Naive B cell (primary cell): ENCODE data around the gene MMP24OS. TPM values are rescaled to one million over a fixed set of nuclear protein-coding genes. Genes with fewer than 3 reads are reported as not detected.
A peak's percentile ranks its signal among the peaks of the same experiment; 100 is the strongest.
"Not testable (repeated sequence)": the region's sequence is repeated elsewhere in the genome, so short reads cannot be mapped to it uniquely, and the experiment has no call there.

Experiments
- ATAC-seq, 2 donors: fragments of 150-1000 bp; cut with Tn5 transposase; 2 replicates each; pipeline ENCODE4 v1.10.0; 2021; ENCODE audit warnings: low read depth in 2 of 2, mild to moderate bottlenecking in 2 of 2, moderate library complexity in 2 of 2
- DNase-seq: peaks from one replicate; pipeline ENCODE4 v3.0.0; 2022
- H3K27ac Mint-ChIP-seq, 6 donors: one replicate each; pipeline ENCODE4 v1.8.0; 2020 to 2022; ENCODE audit warnings: mild to moderate bottlenecking in 6 of 6, mixed read lengths in 6 of 6, moderate library complexity in 5 of 6, inconsistent platforms in 2 of 6
- H3K27me3 Mint-ChIP-seq, 3 donors: one replicate each; pipeline ENCODE4 v1.8.0; 2021 to 2022; ENCODE audit warnings: mixed read lengths in 3 of 3, mild to moderate bottlenecking in 1 of 3
- H3K36me3 Mint-ChIP-seq, 2 donors: one replicate each; pipeline ENCODE4 v1.8.0; 2020 to 2022; ENCODE audit warnings: mixed read lengths in 2 of 2, inconsistent platforms in 1 of 2, mild to moderate bottlenecking in 1 of 2
- H3K4me1 Mint-ChIP-seq, 3 donors: one replicate each; pipeline ENCODE4 v1.8.0; 2020 to 2022; ENCODE audit warnings: mixed read lengths in 3 of 3, inconsistent platforms in 1 of 3, mild to moderate bottlenecking in 1 of 3, moderate library complexity in 1 of 3
- H3K4me3 Mint-ChIP-seq, 8 donors: one replicate each; pipeline ENCODE4 v1.8.0; 2020 to 2022; ENCODE audit warnings: mild to moderate bottlenecking in 8 of 8, mixed read lengths in 8 of 8, moderate library complexity in 8 of 8, inconsistent platforms in 2 of 8
- H3K9me3 Mint-ChIP-seq, 7 donors: one replicate each; pipeline ENCODE4 v1.8.0; 2020 to 2022; ENCODE audit warnings: mixed read lengths in 7 of 7, mild to moderate bottlenecking in 5 of 7, inconsistent platforms in 2 of 7, moderate library complexity in 1 of 7
- polyA plus RNA-seq, 6 donors: library from polyadenylated mRNA; unstranded; fragments of 300-500 nt; fragmentation: Illumina TruSeq; gene quantifications; one replicate each; pipeline ENCODE4 v1.2.3, GENCODE V29; 2021; ENCODE audit warnings: low read depth in 6 of 6

MMP24OS gene
- polyA plus RNA-seq, 6 donors from 2014 or later, result 3.7 to 14.1 (median 8.6) TPM

GRCh38 chr20:35271904-35272303 lies 6.0 kb downstream of the MMP24OS start:
- Mint-ChIP-seq H3K27ac (no peak overlapping the region), H3K4me3 (no peak overlapping the region), H3K27me3 (no peaks in the 10 kb centered on the region), H3K4me1 (peaks cover 7 to 16% (median 9%) of the 10 kb centered on the region in 3 donors), H3K36me3 (peaks cover 0 to 7% of the 10 kb centered on the region in 2 donors), H3K9me3 (no peaks in the 10 kb centered on the region)
- no peak for DNase-seq
- no peak for ATAC-seq

- Mint-ChIP-seq H3K36me3 (peaks cover 0 to 11% of the 10 kb centered on the region in 2 donors), H3K27ac (peak overlapping the region in 1 of 6 donors; percentile 65), H3K9me3 (no peaks in the 10 kb centered on the region), H3K4me3 (no peak overlapping the region), H3K4me1 (peaks cover 6 to 13% (median 12%) of the 10 kb centered on the region in 3 donors), H3K27me3 (no peaks in the 10 kb centered on the region)
- no peak for ATAC-seq
- no peak for DNase-seq
These were observed 6.6 kb downstream of the MMP24OS start for GRCh38 chr20:35271073-35271882.

DNA sequence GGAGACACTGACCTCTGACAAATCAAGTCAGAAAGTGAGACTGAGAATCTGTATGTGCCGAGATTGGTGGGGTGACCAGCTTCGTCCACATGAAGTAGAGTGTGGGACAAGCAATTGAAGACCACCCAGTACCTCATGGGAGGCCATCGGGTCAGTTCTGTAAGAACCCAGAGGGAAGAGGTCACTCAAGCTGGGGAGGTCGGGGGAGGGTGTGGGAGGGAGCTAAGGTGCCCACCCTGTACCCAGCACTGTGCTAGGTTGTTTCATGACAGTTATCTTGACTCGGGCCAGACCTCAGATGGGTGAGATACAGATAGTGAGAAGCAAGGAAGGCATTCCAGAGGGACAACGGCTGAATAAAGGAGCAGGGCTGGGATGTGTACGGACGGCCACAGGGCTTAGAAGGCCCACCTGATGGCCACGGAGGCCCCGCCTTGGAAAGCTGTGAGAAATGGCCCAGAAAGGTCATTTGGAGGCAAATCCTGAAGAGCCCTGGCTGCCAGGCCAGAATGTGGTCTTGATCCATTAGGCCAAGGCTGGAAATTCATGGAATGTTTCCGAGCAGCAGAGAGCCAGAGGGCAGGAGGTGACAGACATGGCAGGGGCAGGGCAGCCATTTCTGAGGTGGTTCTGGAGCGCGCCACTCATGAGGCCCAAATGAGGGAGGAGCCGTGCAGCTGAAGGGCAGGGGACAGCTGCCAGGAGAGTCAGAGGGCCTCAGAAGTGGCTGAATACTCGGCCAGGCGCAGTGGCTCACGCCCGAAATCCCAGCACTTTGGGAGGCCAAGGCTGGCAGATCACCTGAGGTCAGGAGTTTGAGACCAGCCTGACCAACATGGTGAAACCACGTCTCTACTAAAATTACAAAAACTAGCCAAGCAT lies 7.7 kb downstream of the MMP24OS start:
- H3K4me3 Mint-ChIP-seq, result peak overlapping the region in 1 of 8 donors; percentile 16
- H3K9me3 Mint-ChIP-seq, result no peaks in the 10 kb centered on the region
- no peak for ATAC-seq
- no peak for DNase-seq
- peaks cover 4 to 13% (median 6%) of the 10 kb centered on the region in 3 donors for H3K4me1 Mint-ChIP-seq
- H3K36me3 Mint-ChIP-seq, result peaks cover 0 to 12% of the 10 kb centered on the region in 2 donors
- no peaks in the 10 kb centered on the region for H3K27me3 Mint-ChIP-seq
- peak overlapping the region in 3 of 6 donors; percentile 16 to 50 (median 36) for H3K27ac Mint-ChIP-seq

DNA sequence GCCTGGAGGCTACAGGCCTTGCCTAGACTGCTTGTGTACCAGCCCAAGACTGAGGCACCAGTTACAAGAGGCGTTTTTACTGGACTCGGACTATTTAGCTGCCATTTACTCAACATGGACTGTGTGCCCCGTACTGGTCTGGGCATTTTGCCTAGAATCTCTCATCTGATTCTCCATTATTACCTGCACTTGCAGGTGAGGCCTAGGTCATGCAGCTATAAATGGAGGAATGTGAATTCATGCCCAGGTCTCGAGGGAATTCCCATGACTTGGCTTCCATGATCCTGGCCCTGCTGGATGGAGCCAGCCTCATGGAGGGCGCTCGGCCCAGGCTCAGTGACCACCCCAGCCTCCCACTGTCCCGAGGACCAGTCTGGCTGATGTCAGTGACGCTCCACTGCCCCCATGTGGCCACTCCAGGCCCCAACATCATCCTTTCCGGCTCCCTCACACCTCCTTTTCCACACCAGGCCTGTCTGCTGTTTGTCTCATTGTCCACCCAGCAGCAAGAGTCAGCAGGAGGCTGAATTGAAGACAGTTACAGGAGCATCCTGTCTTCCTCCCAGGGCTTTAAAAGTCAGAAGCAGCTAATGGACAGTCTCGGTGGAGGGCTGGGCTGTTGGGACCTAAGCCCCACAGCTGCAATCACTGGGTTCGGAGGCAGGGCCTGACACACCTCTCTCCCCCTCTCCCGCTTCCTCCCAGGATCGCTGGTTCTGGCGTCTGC lies 8.7 kb downstream of the MMP24OS start:
- H3K27me3 Mint-ChIP-seq, result no peaks in the 10 kb centered on the region
- peak; percentile 19 for DNase-seq
- no peak overlapping the region for H3K4me3 Mint-ChIP-seq
- peak overlapping the region in 2 of 6 donors; percentile 38 to 53 for H3K27ac Mint-ChIP-seq
- peaks cover 0 to 12% of the 10 kb centered on the region in 2 donors for H3K36me3 Mint-ChIP-seq
- peak; percentile 40 to 63 for ATAC-seq
- no peaks in the 10 kb centered on the region for H3K9me3 Mint-ChIP-seq
- H3K4me1 Mint-ChIP-seq, result peaks cover 4 to 13% (median 6%) of the 10 kb centered on the region in 3 donors

DNA sequence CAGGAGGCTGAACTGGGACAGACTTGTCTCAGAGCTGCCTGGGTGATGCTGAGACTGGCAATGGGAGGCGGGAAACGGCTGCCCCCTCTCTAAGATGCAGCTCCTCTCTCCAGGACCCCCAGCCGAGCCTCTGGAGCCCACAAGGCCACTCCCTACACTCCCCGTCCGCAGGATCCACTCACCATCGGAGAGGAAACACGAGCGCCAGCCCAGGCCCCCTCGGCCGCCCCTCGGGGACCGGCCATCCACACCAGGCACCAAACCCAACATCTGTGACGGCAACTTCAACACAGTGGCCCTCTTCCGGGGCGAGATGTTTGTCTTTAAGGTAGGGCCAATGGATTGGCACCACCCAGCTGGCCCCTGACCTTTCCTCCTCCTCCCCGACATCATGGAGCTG lies 10.8 kb downstream of the MMP24OS start:
- Mint-ChIP-seq H3K36me3 (peaks cover 0 to 12% of the 10 kb centered on the region in 2 donors), H3K9me3 (no peaks in the 10 kb centered on the region), H3K4me3 (no peak overlapping the region), H3K4me1 (peaks cover 6 to 22% (median 16%) of the 10 kb centered on the region in 3 donors), H3K27ac (no peak overlapping the region), H3K27me3 (no peaks in the 10 kb centered on the region)
- DNase-seq (no peak), ATAC-seq (no peak)

- ATAC-seq, result no peak
- peaks cover 0 to 5% of the 10 kb centered on the region in 2 donors for H3K36me3 Mint-ChIP-seq
- H3K27ac Mint-ChIP-seq, result no peak overlapping the region
- H3K4me3 Mint-ChIP-seq, result no peak overlapping the region
- H3K9me3 Mint-ChIP-seq, result no peaks in the 10 kb centered on the region
- H3K4me1 Mint-ChIP-seq, result peaks cover 6 to 17% (median 16%) of the 10 kb centered on the region in 3 donors
- H3K27me3 Mint-ChIP-seq, result no peaks in the 10 kb centered on the region
- DNase-seq, result no peak
These were observed 13.2 kb downstream of the MMP24OS start for GRCh38 chr20:35264755-35265154.

DNA sequence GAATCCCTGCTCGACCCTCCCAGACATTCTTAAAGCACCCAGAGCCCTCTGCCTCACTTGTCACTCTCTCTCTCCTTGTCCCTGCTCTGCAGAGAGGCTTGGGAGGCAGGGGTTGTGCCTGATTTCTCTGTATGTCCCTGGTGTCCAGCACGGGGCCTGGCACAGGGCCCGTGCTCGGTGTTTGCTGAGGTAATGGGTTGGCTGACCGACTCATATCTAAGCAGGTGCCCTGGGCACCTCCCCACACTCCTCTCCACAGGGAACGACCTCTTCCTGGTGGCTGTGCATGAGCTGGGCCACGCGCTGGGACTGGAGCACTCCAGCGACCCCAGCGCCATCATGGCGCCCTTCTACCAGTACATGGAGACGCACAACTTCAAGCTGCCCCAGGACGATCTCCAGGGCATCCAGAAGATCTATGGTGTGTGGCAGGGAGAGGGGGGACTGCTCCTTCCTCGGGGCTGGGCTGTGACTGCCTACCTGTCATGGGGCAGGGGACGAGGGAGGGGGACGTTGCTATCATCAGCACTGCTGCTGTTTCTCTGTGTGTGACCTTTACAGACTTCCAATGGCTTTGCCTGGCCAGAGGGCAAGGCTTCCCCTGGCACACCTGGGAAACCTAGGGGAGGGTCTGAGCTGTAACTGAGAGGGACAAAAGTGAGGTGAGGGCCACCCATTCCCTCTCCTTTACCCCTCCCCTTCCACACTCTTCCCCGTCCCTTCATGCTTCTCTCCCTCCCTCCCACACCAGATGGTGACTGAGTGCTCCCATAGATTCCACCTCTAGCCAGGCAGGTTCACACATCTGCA lies 14.2 kb downstream of the MMP24OS start:
- H3K9me3 Mint-ChIP-seq, result no peaks in the 10 kb centered on the region

GRCh38 chr20:35262731-35263531 lies 15.0 kb downstream of the MMP24OS start:
- H3K9me3 Mint-ChIP-seq, H3K27me3 Mint-ChIP-seq, ATAC-seq, DNase-seq, H3K36me3 Mint-ChIP-seq: not testable (repeated sequence)
- Mint-ChIP-seq H3K27ac (peak overlapping the region in 2 of 6 donors; percentile 32 to 56), H3K4me3 (peak overlapping the region in 1 of 8 donors; percentile 61), H3K4me1 (peaks cover 6 to 17% (median 14%) of the 10 kb centered on the region in 3 donors)

More for the DNA sequence above, 14.2 kb downstream of the MMP24OS start:
- Mint-ChIP-seq H3K36me3 (peaks cover 0 to 5% of the 10 kb centered on the region in 2 donors), H3K27me3 (no peaks in the 10 kb centered on the region), H3K27ac (peak overlapping the region in 2 of 6 donors; percentile 17 to 32), H3K4me1 (peaks cover 6 to 17% (median 16%) of the 10 kb centered on the region in 3 donors), H3K4me3 (peak overlapping the region in 1 of 8 donors; percentile 61)
- DNase-seq (no peak), ATAC-seq (no peak)

GRCh38 chr20:35262321-35262720 lies 15.6 kb downstream of the MMP24OS start:
- not testable (repeated sequence) for H3K4me3 Mint-ChIP-seq, DNase-seq, H3K36me3 Mint-ChIP-seq, H3K27me3 Mint-ChIP-seq, ATAC-seq, H3K27ac Mint-ChIP-seq, H3K9me3 Mint-ChIP-seq
- H3K4me1 Mint-ChIP-seq, result peaks cover 1 to 14% (median 10%) of the 10 kb centered on the region in 3 donors

- Mint-ChIP-seq H3K9me3 (no peaks in the 10 kb centered on the region), H3K36me3 (no peaks in the 10 kb centered on the region), H3K27ac (no peak overlapping the region), H3K4me3 (no peak overlapping the region), H3K4me1 (peaks cover 1 to 10% (median 9%) of the 10 kb centered on the region in 3 donors), H3K27me3 (no peaks in the 10 kb centered on the region)
- DNase-seq, result no peak
- no peak for ATAC-seq
These were observed 17.5 kb downstream of the MMP24OS start for GRCh38 chr20:35260426-35260825.

- Mint-ChIP-seq H3K9me3 (no peaks in the 10 kb centered on the region), H3K4me1 (peaks cover 2 to 3% (median 2%) of the 10 kb centered on the region in 3 donors), H3K4me3 (peak overlapping the region in 1 of 8 donors; percentile 42), H3K27me3 (no peaks in the 10 kb centered on the region), H3K27ac (peak overlapping the region in 1 of 6 donors; percentile 76), H3K36me3 (no peaks in the 10 kb centered on the region)
- ATAC-seq, result no peak
- no peak for DNase-seq
These were observed 20.6 kb downstream of the MMP24OS start for GRCh38 chr20:35257175-35257909.
